ENCODE results near the gene SLC7A11.
"Not testable (repeated sequence)": the region's sequence is repeated elsewhere in the genome, so short reads cannot be mapped to it uniquely, and the experiment has no call there.

Gene SLC7A11

GRCh38 chr4:138247643-138248042 is 5.5 kb upstream of the SLC7A11 start:
- no peak for DNase-seq (ENCODE audit: insufficient read length, low spot score)
- no peak for FAIRE-seq

GRCh38 chr4:138243369-138243768 is 1.2 kb upstream of the SLC7A11 start:
- no peak for FAIRE-seq

GRCh38 chr4:138242834-138243156 is 646 bp upstream of the SLC7A11 start:
- FAIRE-seq (no peak), DNase-seq (ENCODE audit: insufficient read length, low spot score) (no peak)

More at GRCh38 chr4:138243369-138243768, 1.2 kb upstream of the SLC7A11 start:
- DNase-seq (ENCODE audit: insufficient read length, low spot score): no peak

DNA sequence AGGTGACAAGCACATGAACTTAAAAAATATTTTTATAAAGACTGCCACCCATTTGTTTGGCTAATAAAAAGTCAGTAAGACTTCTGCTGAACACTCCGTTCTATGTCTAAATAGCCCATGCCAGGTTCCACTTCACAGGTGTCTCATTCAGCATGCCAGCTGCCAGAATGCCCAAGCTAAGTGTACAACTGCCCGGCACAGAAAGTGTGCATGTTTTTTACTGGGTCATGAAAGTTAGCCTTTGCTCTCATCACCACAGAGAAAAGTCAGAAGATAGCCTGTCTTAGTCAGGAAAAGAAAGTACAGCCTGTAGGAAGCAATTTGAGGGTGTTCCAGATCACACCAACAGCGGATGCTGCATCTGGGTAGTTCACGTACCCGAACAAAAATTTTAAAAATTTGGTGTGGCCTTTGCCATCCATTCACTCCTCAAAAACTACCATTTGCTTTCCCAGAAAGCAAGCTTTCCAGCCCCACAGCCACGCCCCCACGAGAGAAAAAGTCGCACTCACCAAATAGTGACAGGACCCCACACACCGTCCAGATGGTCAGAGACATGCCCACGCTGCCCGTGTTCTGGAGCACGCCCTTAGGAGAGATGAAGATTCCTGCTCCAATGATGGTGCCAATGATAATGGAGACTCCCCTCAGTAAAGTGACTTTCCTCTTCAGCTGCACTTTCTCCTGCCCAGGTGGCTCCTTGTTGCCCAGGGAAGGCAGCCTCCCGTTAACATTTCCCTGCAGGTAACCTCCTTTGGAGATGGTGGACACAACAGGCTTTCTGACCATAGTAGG is 671 bp downstream of the SLC7A11 start:
- FAIRE-seq (peak; percentile 52), DNase-seq (ENCODE audit: insufficient read length, low spot score) (no peak)

- FAIRE-seq (no peak), DNase-seq (ENCODE audit: insufficient read length, low spot score) (no peak)
These were observed 2.7 kb downstream of the SLC7A11 start for GRCh38 chr4:138239491-138239890.

DNA sequence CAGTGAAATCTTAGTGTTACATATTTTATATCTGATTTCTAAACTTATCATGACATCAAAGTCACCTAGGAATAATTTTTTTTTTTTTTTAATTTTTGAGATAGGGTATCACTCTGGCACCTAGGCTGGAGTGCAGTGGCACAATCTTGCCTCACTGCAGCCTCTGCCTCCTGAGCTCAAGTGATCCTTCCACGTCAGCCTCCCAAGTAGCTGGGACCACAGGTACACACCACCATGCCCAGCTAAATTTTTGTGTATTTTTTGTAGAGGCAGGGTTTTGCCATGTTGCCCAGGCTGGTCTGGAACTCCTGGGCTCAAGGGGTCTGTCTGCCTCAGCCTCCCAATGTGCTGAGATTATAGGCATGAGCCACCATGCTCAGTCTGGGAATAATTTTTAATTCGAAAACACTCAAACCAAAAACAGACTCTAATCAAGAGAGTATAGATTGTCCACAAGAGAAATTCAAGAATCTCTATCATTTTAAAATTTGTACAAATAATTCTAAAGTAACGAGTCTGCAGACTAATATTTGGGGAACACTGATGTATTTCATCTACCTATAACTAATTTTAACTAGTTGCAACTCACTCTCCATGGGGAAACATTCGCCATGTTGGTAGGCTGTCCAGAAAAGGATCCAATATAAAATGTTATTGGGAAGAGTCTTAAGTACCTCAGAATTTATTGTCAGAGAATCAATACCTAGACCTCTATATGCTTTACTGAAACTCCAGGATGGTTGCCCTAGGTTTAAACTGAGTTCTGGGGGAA is 3.4 kb downstream of the SLC7A11 start:
- FAIRE-seq: no peak
- no peak for DNase-seq (ENCODE audit: insufficient read length, low spot score)

DNA sequence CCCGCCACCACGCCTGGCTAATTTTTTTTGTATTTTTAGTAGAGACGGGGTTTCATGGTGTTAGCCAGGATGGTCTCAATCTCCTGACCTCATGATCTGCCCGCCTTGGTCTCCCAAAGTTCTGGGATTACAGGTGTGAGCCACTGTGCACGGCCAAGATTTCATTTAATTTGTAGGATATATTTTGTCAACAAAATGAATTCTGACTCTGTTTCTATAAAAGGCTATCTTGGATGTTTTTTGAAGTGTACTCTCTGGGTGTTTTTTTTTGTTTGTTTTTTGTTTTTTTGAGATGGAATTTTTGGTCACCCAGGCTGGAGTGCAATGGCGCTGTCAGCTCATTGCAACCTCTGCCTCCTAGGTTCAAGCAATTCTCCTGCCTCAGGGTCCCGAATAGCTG is 5.0 kb downstream of the SLC7A11 start:
- not testable (repeated sequence) for DNase-seq (ENCODE audit: insufficient read length, low spot score); FAIRE-seq

- DNase-seq (ENCODE audit: insufficient read length, low spot score) (no peak), FAIRE-seq (no peak)
These were observed 6.1 kb downstream of the SLC7A11 start for GRCh38 chr4:138236037-138236436.

DNA sequence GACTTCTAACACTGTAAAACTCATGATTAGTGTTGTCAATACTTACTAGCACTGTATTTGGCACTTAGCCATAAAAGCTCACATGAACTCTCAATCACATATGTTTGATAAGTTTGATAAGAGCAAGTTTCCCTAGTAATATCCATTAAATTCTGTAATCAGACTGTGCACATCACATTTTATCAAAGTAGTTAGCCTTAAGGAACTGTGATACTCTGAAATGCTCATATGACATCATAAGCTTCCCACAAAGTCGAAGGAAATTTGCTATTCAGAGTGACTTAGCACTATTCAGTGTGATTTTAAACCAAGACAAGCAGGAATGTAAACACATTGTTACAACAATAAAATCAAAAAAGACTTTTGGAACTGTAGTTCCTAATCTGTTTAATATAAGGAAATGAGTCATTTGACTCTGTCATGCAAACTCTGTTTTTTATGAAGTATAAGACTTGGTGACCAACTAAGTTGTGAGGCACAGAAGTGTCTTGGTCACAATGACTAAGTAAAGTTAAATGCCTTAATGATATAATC is 6.7 kb downstream of the SLC7A11 start:
- FAIRE-seq (no peak), DNase-seq (ENCODE audit: insufficient read length, low spot score) (no peak)

- FAIRE-seq (no peak), DNase-seq (ENCODE audit: insufficient read length, low spot score) (no peak)
These were observed 7.9 kb downstream of the SLC7A11 start for GRCh38 chr4:138234248-138234647.

DNA sequence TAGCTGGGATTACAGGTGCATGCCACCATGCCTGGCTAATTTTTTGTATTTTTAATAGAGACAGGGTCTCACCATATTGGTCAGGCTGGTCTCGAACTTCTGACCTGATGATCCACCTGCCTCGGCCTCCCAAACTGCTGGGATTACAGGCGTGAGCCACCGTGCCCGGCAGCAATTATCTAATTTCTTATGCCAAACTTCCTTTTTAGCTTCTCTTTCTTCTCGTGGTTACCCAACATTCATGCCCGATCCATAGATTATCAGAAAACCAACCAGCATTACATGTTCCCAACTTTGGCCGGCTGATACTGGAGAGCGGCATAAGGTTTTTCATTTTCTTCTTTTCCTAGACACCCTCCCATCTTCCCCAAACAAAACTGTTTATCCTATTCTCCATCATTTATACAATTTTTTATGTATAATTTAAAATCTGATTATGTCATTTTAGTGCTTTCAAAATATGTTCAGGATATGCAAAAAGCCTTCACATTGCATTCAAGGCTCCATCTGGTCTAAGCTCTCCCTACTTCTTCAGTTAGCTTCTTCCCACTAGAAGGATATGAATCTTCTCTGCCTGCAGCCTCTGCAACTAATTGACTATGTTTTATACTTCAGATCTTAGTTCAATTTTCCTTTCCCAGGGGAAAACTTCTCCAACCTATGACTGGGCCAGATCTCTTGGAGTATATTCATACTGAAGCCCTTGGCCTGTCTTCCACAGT is 8.7 kb downstream of the SLC7A11 start:
- no peak for FAIRE-seq

DNA sequence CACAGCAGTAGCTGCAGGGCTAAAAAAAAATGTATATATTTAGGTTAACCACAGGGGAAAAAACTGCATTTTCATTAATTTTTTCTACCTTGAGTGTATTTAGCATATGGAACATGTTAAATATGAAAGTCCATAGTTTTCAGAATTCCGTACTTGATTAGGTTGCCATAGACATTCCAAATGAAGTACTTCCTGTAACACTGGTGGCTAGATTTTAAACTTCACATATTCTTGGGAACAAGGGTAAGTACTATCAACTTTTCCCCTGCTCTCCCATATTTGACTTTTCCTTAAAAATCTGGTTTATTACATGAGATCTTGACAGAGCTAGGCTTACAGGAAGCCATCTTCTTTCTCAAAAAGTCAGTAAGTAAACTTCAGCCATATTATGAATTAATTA is 9.8 kb downstream of the SLC7A11 start:
- FAIRE-seq (no peak), DNase-seq (ENCODE audit: insufficient read length, low spot score) (no peak)

More for the DNA sequence above, 8.7 kb downstream of the SLC7A11 start:
- no peak for DNase-seq (ENCODE audit: insufficient read length, low spot score)

GRCh38 chr4:138230048-138230447 is 12.1 kb downstream of the SLC7A11 start:
- DNase-seq (ENCODE audit: insufficient read length, low spot score) (no peak), FAIRE-seq (no peak)

DNA sequence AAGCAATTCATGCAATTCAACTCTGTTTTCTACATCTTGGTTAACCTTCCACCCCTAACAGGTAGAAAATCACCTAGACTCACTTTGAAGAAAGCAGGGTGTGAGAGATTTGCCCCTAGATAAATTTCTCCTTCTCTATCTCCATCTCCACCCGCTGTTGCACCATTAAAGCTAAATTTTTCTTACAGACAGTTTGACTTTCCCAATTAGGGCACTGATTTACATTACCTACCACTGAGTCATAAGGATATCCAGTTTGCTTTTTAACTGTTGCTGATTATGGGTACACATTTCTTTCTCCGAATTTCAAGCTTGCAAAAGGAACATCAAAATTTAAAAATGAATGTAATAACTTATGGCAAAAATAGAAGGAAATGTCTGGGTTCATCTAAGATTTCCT is 13.0 kb downstream of the SLC7A11 start:
- DNase-seq (ENCODE audit: insufficient read length, low spot score): no peak
- no peak for FAIRE-seq

DNA sequence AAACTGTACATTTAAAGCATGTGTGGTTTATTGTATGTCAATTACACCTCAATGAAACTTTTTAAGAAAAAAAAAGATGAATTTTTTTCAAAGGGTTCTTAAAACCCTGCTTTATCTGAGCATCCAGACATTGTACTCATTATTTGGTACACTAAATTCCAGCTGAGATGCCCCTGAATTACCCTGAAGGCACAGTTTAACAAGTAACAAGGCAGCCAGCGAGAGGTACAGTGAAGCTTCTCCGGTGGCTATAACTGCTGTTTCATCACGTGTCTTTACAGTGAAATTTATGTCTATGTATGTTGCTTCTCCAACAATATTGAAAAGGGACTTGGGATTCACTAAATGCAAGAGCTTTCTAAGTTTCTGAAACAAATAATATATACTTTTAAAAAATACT is 15.8 kb downstream of the SLC7A11 start:
- no peak for FAIRE-seq

GRCh38 chr4:138225477-138225876 is 16.7 kb downstream of the SLC7A11 start:
- DNase-seq (ENCODE audit: insufficient read length, low spot score) (no peak), FAIRE-seq (no peak)

More for the DNA sequence above, 15.8 kb downstream of the SLC7A11 start:
- DNase-seq (ENCODE audit: insufficient read length, low spot score): no peak

DNA sequence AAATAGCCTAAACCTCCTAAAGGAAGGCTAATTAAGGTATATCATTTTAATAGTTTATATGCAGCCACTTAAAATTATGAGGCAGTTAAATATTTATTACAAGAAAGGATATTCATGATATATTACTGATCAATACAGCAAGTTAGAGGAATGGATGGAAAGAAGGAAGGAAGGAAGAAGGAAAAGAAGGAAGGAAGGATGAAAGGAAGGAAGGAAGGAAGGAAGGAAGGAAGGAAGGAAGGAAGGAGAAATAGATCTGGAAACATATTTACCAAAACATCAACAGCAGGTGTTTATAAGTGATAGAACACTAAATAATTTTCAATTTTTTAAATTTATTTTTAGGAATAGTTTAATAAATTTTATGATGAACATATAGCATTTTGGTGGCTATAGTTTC is 17.5 kb downstream of the SLC7A11 start:
- DNase-seq (ENCODE audit: insufficient read length, low spot score): no peak
- no peak for FAIRE-seq

GRCh38 chr4:138223231-138223910 is 18.8 kb downstream of the SLC7A11 start:
- DNase-seq (ENCODE audit: insufficient read length, low spot score): no peak
- FAIRE-seq: no peak

DNA sequence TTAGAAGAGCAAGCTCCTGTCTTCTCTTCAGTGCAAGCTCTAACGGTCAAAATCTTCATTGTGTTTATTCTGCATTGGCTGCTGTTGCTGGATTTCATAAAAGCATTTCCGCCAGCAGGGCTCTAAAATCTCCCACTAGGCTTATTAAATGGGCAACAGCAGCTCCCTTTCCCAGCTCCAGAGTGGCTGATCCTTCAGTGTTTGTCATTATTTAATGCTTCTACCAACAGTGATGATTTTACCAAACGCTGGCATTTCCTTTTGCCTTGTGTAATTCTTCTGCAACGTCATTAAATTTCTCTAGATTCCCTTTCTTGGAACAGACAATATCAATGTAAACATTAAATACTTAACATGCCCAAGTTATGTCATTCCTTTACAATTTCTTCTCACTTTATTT is 20.1 kb downstream of the SLC7A11 start:
- DNase-seq (ENCODE audit: insufficient read length, low spot score): peak; percentile 30
- no peak for FAIRE-seq

DNA sequence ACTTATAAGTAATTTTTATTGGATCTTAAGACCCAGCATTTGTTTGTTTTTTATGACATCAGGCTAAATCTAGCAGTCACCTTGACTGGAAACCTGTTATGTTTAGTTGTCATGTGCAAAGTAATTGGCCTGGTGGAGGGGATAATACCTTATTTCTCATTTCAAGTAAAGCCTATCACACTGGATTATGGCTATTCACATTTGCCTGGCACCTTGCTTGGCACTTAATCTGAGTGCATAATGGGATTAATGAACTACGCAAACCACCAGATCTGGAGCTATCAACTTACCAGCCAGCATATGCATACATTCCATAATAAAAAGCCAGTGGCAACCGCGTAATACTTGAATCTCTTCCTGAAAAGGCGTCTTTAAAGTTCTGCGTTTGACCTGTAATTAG is 23.2 kb downstream of the SLC7A11 start:
- DNase-seq (ENCODE audit: insufficient read length, low spot score): no peak
- no peak for FAIRE-seq

- DNase-seq (ENCODE audit: insufficient read length, low spot score): no peak
- FAIRE-seq: no peak
These were observed 24.6 kb downstream of the SLC7A11 start for GRCh38 chr4:138217567-138217966.

Data from HTR-8/SVneo (cell line).